Measurements from ENCODE around the gene CARD9. TPM values are rescaled to one million over a fixed set of nuclear protein-coding genes. Genes with fewer than 3 reads are reported as not detected.

CARD9 gene
- total RNA-seq, 1 experiment from 2014 or later, result 1.7 TPM

DNA sequence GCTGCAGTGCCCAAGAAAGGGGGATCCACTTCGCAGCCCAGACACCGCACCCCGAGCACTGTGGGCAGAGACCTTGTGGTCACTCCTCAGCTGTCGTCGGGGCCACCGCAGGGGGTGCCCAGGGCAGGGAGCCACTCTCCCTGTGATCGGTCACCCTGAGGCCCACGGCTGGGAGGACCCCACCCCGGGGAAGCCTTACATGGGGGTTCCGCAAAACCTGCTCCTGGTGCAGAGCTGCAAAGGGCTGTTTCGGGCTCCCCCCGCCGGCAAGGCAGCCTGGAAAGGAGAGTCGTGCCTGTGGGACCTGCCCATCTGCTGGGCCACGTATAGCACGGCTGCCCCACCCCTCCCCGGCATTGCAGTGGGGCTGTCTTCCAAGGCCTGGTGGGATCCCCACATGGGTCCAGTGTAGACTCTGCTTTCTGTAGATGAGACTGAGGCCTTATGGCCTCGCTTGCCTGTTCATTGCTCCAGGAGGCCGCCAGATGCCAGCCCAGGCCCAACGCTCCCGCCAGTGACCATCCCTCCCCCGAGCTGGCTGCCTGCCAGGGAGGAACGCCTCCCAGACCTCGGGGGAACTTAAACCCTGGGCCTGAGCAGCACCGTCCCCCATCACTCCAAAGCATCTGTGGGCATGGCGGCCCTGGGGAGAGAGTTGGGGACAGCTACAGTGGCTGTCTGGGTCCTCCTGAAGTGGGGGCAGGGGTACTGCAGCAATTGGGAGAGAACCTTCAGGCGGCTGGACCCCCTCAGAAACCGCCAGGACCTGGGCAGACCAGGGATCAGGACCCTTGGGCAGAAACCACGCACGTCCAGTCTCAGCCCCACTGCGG lies 8.3 kb downstream of the CARD9 start:
- H3K9me3 ChIP-seq (ENCODE audit: control insufficient read depth, insufficient read depth, low read depth, low read length), result no peaks in the 10 kb centered on the region
- no peaks in the 10 kb centered on the region; the same call in 1 of the 2 replicates for H3K36me3 ChIP-seq (ENCODE audit: control insufficient read depth, insufficient read depth, low read length)
- POLR2A ChIA-PET, result no interaction called here
- in situ Hi-C loops (cut with HindIII; ENCODE audit: low pct_unique_long_range_greater_than_20kb, low sequenced_read_pairs) (no loop called here), intact Hi-C loops (cut with micrococcal nuclease; ENCODE audit: unreplicated experiment) (no loop called here)
- no TSS peak for BruUV-seq (replicated peaks)
- H3K27me3 ChIP-seq (ENCODE audit: control insufficient read depth, insufficient read depth, low read length), result no peaks in the 10 kb centered on the region
- no peak for ATAC-seq
- H3K27ac ChIP-seq (ENCODE audit: low read length), result no peak overlapping the region
- TF ChIP-seq REST (IDR thresholded peaks at IDR 0.05; ENCODE audit: insufficient read depth in 1 of 2, low read depth in 2 of 2, low read length in 1 of 2), result no peak
- TF ChIP-seq SIN3A (IDR thresholded peaks at IDR 0.05; ENCODE audit: borderline replicate concordance, insufficient read depth, low read depth, low read length), result no peak
- TF ChIP-seq POLR2AphosphoS5 (IDR thresholded peaks at IDR 0.05; ENCODE audit: low read depth, low read length), result no peak
- no peak for TF ChIP-seq TCF7L2 (IDR thresholded peaks at IDR 0.05; ENCODE audit: low read depth, low read length)
- TF ChIP-seq, protein P1, sequence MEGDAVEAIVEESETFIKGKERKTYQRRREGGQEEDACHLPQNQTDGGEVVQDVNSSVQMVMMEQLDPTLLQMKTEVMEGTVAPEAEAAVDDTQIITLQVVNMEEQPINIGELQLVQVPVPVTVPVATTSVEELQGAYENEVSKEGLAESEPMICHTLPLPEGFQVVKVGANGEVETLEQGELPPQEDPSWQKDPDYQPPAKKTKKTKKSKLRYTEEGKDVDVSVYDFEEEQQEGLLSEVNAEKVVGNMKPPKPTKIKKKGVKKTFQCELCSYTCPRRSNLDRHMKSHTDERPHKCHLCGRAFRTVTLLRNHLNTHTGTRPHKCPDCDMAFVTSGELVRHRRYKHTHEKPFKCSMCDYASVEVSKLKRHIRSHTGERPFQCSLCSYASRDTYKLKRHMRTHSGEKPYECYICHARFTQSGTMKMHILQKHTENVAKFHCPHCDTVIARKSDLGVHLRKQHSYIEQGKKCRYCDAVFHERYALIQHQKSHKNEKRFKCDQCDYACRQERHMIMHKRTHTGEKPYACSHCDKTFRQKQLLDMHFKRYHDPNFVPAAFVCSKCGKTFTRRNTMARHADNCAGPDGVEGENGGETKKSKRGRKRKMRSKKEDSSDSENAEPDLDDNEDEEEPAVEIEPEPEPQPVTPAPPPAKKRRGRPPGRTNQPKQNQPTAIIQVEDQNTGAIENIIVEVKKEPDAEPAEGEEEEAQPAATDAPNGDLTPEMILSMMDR (IDR thresholded peaks at IDR 0.05), result no peak
- H3K4me3 ChIP-seq (ENCODE audit: low read depth in 2 of 2, low read length in 2 of 2), result no peak overlapping the region
- peaks cover 5% of the 10 kb centered on the region; the same call in 1 of the 2 replicates for H3K4me1 ChIP-seq (ENCODE audit: control insufficient read depth, insufficient read depth, low read length)
- CTCF ChIA-PET, result no interaction called here
- no peak for DNase-seq (ENCODE audit: low read depth, low spot score)

DNA sequence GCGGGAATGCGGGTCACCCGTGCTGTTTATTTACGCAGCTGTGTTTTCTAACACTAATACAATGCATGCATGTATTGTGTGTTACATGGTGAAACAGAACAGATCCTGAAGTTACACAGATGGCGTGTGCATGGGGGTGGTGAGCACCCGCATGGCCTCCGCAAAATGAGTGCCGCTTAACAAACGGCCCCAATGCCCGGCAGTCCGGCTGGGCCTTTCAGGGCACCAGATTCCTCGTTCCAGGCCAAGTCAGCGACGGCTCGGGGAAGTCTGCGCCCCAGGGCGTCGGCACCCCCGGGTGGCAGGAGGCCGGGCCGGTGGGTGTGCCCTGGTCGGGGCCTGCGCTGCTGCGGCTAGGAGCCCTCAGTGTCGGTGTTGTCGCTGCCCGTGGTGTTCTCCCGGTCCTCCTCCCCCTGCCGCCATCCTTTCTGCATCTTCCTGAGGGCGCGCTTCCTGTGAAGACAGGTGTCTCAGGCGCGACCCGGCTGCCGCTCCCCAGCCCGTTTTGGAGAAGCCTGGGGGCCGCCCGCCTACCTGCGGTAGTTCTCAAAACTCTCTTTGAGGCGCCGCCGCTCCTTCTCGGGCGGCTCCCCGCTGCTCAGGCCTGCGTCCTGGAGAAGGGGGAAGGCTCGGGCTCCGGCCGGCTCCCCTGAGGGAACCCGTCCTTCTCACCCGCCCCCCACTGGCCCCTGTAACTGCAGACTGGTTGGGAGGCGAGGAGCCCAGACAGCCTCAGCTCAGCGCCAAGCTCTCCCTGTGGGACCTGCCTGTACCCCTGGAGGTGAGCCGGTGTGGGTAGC lies 9.3 kb downstream of the CARD9 start:
- in situ Hi-C loops (cut with HindIII; ENCODE audit: low pct_unique_long_range_greater_than_20kb, low sequenced_read_pairs) (no loop called here), intact Hi-C loops (cut with micrococcal nuclease; ENCODE audit: unreplicated experiment) (no loop called here)
- Histone ChIP-seq H3K9me3 (ENCODE audit: control insufficient read depth, insufficient read depth, low read depth, low read length) (no peaks in the 10 kb centered on the region), H3K36me3 (ENCODE audit: control insufficient read depth, insufficient read depth, low read length) (no peaks in the 10 kb centered on the region; the same call in 1 of the 2 replicates), H3K4me1 (ENCODE audit: control insufficient read depth, insufficient read depth, low read length) (peaks cover 5% of the 10 kb centered on the region; the same call in 1 of the 2 replicates), H3K27ac (ENCODE audit: low read length) (peak overlapping the region; percentile 61), H3K4me3 (ENCODE audit: low read depth in 2 of 2, low read length in 2 of 2) (peak overlapping the region; percentile 13 to 59; a peak in 3 of 4 replicates), H3K27me3 (ENCODE audit: control insufficient read depth, insufficient read depth, low read length) (no peaks in the 10 kb centered on the region)
- BruUV-seq (replicated peaks), result TSS peak; percentile 83
- peak; percentile 7 for DNase-seq (ENCODE audit: low read depth, low spot score)
- no peak for ATAC-seq
- POLR2A ChIA-PET, result no interaction called here
- CTCF ChIA-PET, result interaction anchor here (1.3 kb wide), 1 partner anchor 18 kb away, joined by 5 read pairs; no protein-coding TSS in a partner anchor
- TF ChIP-seq SIN3A (IDR thresholded peaks at IDR 0.05; ENCODE audit: borderline replicate concordance, insufficient read depth, low read depth, low read length), result no peak
- TF ChIP-seq, protein P1 (IDR thresholded peaks at IDR 0.05), result no peak; the same call in 1 of the 2 replicates
- TF ChIP-seq TCF7L2 (IDR thresholded peaks at IDR 0.05; ENCODE audit: low read depth, low read length), result no peak
- TF ChIP-seq POLR2AphosphoS5 (IDR thresholded peaks at IDR 0.05; ENCODE audit: low read depth, low read length), result no peak
- TF ChIP-seq REST (IDR thresholded peaks at IDR 0.05; ENCODE audit: insufficient read depth in 1 of 2, low read depth in 2 of 2, low read length in 1 of 2), result no peak
